GM12878 (cell line): ENCODE measurements around the gene SMAD1. TPM values are rescaled to one million over a fixed set of nuclear protein-coding genes. Genes with fewer than 3 reads are reported as not detected.

Experiments
- ATAC-seq: fragments of 200-7000 bp; cut with Tn5 transposase; 3 replicates; pipeline ENCODE4 v1.9.1; 2020; ENCODE audit warnings: mild to moderate bottlenecking, moderate library complexity
- BruUV-seq: library from RNA; stranded (reverse); fragments of 400-500 nt; replicated peaks from 2 replicates; lab custom pipeline; 2021; lab: Mats Ljungman, UMichigan
- CTCF ChIA-PET: fragments of 300-600 bp; sonication (Branson Sonifier 250); formaldehyde crosslinking; extraction: SDS; loops from one replicate; lab custom pipeline; 2021; ENCODE audit warnings: inconsistent platforms; lab: Yijun Ruan, JAX
- POLR2A ChIA-PET: fragments of 350-600 bp; formaldehyde crosslinking; extraction: SDS; loops from one replicate; lab custom pipeline; 2021; ENCODE audit warnings: inconsistent platforms; lab: Charles Lee
- RAD21 ChIA-PET: fragments of 300-600 bp; sonication (Branson Sonifier 250); formaldehyde crosslinking; loops from one replicate; lab custom pipeline; 2023; ENCODE audit warnings: antibody characterized with exemption; ENCODE audit not compliant: unreplicated experiment; lab: Charles Lee
- SMC1A ChIA-PET: fragments of 300-600 bp; sonication (Branson Sonifier 250); formaldehyde crosslinking; loops from one replicate; lab custom pipeline; 2023; ENCODE audit not compliant: unreplicated experiment, uncharacterized antibody; lab: Charles Lee
- DNase-seq: peaks from one replicate; pipeline ENCODE4 v3.0.0-alpha.2; 2011; ENCODE audit warnings: low read depth, low spot score
- FAIRE-seq: peaks from 3 replicates; lab custom pipeline; 2011; peaks lifted over from hg19 to GRCh38; lab: Jason Lieb, UNC
- H2AFZ ChIP-seq: 2 replicates; pipeline ENCODE4 v1.6.0; 2011; ENCODE audit warnings: low read depth, low read length, control low read depth; ENCODE audit not compliant: control insufficient read depth
- H3K27ac ChIP-seq: 2 replicates; pipeline ENCODE4 v1.5.1; 2011; ENCODE audit warnings: control low read depth; ENCODE audit not compliant: control insufficient read depth, insufficient read depth
- H3K27me3 ChIP-seq, 2 experiments: replicated peaks in 1 of 2; 2 replicates each; pipeline versions ENCODE4 v1.6.0 to v1.6.1; 2011; ENCODE audit warnings: low read length in 1 of 2; ENCODE audit not compliant: control insufficient read depth in 2 of 2, insufficient read depth in 2 of 2
- H3K36me3 ChIP-seq, 2 experiments: 2 replicates each; pipeline ENCODE4 v1.5.1; 2011; ENCODE audit warnings: low read length in 1 of 2; ENCODE audit not compliant: control insufficient read depth in 2 of 2, insufficient read depth in 2 of 2
- H3K4me1 ChIP-seq: 2 replicates; pipeline ENCODE4 v1.6.1; 2011; ENCODE audit warnings: mild to moderate bottlenecking, low read length, moderate library complexity, mixed read lengths; ENCODE audit not compliant: control insufficient read depth, insufficient read depth
- H3K4me2 ChIP-seq: 2 replicates; pipeline ENCODE4 v1.6.0; 2011; ENCODE audit warnings: control low read depth; ENCODE audit not compliant: control insufficient read depth, insufficient read depth
- H3K4me3 ChIP-seq: fragments of 200-600 bp; sonication (generic); 2 replicates; pipeline ENCODE4 v1.5.1; 2016
- H3K79me2 ChIP-seq: 2 replicates; pipeline ENCODE4 v1.6.0; 2011; ENCODE audit warnings: low read length; ENCODE audit not compliant: control insufficient read depth, insufficient read depth
- H3K9ac ChIP-seq: 2 replicates; pipeline ENCODE4 v1.8.0; 2011; ENCODE audit warnings: low read length, control low read depth, mixed read lengths; ENCODE audit not compliant: control insufficient read depth, insufficient read depth
- H3K9me3 ChIP-seq: replicated peaks from 3 replicates; pipeline ENCODE4 v1.5.1; 2011; ENCODE audit warnings: mild to moderate bottlenecking, low read length; ENCODE audit not compliant: control insufficient read depth, insufficient read depth
- H4K20me1 ChIP-seq: 2 replicates; pipeline ENCODE4 v1.6.0; 2011; ENCODE audit not compliant: control insufficient read depth, insufficient read depth
- BACH1 ChIP-seq: fragments of 450-650 bp; IDR thresholded peaks from 2 replicates; pipeline ENCODE4 v1.6.1; 2017; ENCODE audit warnings: mild to moderate bottlenecking, borderline replicate concordance
- CEBPZ ChIP-seq: fragments of 150-350 bp; IDR thresholded peaks from 2 replicates; pipeline ENCODE4 v1.6.1; 2016; ENCODE audit warnings: low read depth, low read length
- ELK1 ChIP-seq: IDR thresholded peaks from 2 replicates; pipeline ENCODE4 v1.6.1; 2012; ENCODE audit warnings: low read depth, low read length, improper control_type of control experiment
- FOXK2 ChIP-seq: fragments of 450-650 bp; IDR thresholded peaks from 2 replicates; pipeline ENCODE4 v1.6.1; 2017; ENCODE audit warnings: mild to moderate bottlenecking, moderate library complexity
- IRF5 ChIP-seq: fragments of 450-650 bp; IDR thresholded peaks from 2 replicates; pipeline ENCODE4 v1.6.1; 2017; ENCODE audit warnings: borderline replicate concordance
- NFYB ChIP-seq: IDR thresholded peaks from 2 replicates; pipeline ENCODE4 v1.6.1; 2011; ENCODE audit warnings: low read depth, mild to moderate bottlenecking, low read length, improper control_type of control experiment, moderate library complexity; ENCODE audit not compliant: insufficient read depth
- PAX5 ChIP-seq: IDR thresholded peaks from 2 replicates; pipeline ENCODE4 v1.6.1; 2011; ENCODE audit warnings: low read depth, low read length, borderline replicate concordance
- RELB ChIP-seq: fragments of 450-650 bp; IDR thresholded peaks from 2 replicates; pipeline ENCODE4 v1.6.1; 2017; ENCODE audit warnings: low read depth, mild to moderate bottlenecking, moderate library complexity
- SP1 ChIP-seq: IDR thresholded peaks from one replicate; pipeline ENCODE4 v1.6.1; 2011; ENCODE audit warnings: low read depth, low read length
- SUPT20H ChIP-seq: IDR thresholded peaks from 2 replicates; pipeline ENCODE4 v1.6.1; 2011; ENCODE audit warnings: low read depth, mild to moderate bottlenecking, low read length, moderate library complexity, borderline replicate concordance; ENCODE audit not compliant: control insufficient read depth
- WRNIP1 ChIP-seq: IDR thresholded peaks from 2 replicates; pipeline ENCODE4 v1.6.1; 2011; ENCODE audit warnings: low read depth, low read length, improper control_type of control experiment, borderline replicate concordance
- ZNF274 ChIP-seq: IDR thresholded peaks from one replicate; pipeline ENCODE4 v1.8.0; 2011; ENCODE audit not compliant: insufficient read length, insufficient read depth
- WGBS: methylation state at CpG from one replicate; pipeline ENCODE4 v1.1.6; 2016; ENCODE audit warnings: low lambda C conversion rate; ENCODE audit not compliant: insufficient replicate concordance, insufficient coverage; ENCODE audit errors: missing lambda C conversion rate; 5-methylcytosine and 5-hydroxymethylcytosine counted together
- in situ Hi-C: fragments of 300-500 bp; cut with MboI; formaldehyde crosslinking; loops from 9 replicates; pipeline ENCODE4 v1.14.3; 2018; ENCODE audit warnings: mixed read lengths
- intact Hi-C: fragments of 100-400 bp; cut with micrococcal nuclease; formaldehyde crosslinking; loops from one replicate; pipeline ENCODE4 v1.14.2; 2022; ENCODE audit not compliant: unreplicated experiment
- polyA plus RNA-seq, 11 experiments: library from polyadenylated mRNA; depleted of rRNA in 4 of 11; unstranded in 6 of 11; stranded (reverse) in 5 of 11; fragments of >200 nt; fragmentation: Nextera tagmentation in 4 of 11; fragmentation: Illumina TruSeq in 1 of 11; extraction: Ambion mirVana in 4 of 11; extraction: Trizol in 1 of 11; gene quantifications; 1 replicate in 1 of 11; 2 replicates in 10 of 11; pipeline versions ENCODE4 v1.2.1 to v1.2.3, GENCODE V29; 2011 to 2016; ENCODE audit warnings: inconsistent platforms in 2 of 11, missing spikeins in 2 of 11, low read depth in 1 of 11
- total RNA-seq, 4 experiments: library from RNA; depleted of rRNA in 3 of 4; stranded (reverse); fragments of >200 nt in 3 of 4; fragmentation: Illumina TruSeq in 1 of 4; extraction: Trizol in 1 of 4; gene quantifications; 2 replicates each; pipeline versions ENCODE4 v1.2.1 to v1.2.3, GENCODE V29; 2013 to 2021
- TF ChIP-seq, protein P1 (sequence below): IDR thresholded peaks from 2 replicates; pipeline ENCODE4 v1.6.1; 2012; ENCODE audit warnings: low read length, inconsistent platforms
- TF ChIP-seq, protein P2 (sequence below): fragments of 450-650 bp; IDR thresholded peaks from 2 replicates; pipeline ENCODE4 v1.6.1; 2016; ENCODE audit warnings: mild to moderate bottlenecking

The SMAD1 gene
- total and polyA plus RNA-seq, 10 of the 15 experiments (the other 5 are each of a cell fraction or from before 2014, with no cell fraction given) = 0.29 to 17.5 (median 13.6) TPM

- TF ChIP-seq, protein P1, sequence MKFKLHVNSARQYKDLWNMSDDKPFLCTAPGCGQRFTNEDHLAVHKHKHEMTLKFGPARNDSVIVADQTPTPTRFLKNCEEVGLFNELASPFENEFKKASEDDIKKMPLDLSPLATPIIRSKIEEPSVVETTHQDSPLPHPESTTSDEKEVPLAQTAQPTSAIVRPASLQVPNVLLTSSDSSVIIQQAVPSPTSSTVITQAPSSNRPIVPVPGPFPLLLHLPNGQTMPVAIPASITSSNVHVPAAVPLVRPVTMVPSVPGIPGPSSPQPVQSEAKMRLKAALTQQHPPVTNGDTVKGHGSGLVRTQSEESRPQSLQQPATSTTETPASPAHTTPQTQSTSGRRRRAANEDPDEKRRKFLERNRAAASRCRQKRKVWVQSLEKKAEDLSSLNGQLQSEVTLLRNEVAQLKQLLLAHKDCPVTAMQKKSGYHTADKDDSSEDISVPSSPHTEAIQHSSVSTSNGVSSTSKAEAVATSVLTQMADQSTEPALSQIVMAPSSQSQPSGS = no peak
- TF ChIP-seq ELK1 (no peak), WRNIP1 (no peak), NFYB (no peak), ZNF274 (no peak), FOXK2 (no peak), SP1 (no peak), PAX5 (no peak), SUPT20H (no peak), IRF5 (no peak), CEBPZ (no peak), RELB (no peak), BACH1 (no peak)
- TF ChIP-seq, protein P2, sequence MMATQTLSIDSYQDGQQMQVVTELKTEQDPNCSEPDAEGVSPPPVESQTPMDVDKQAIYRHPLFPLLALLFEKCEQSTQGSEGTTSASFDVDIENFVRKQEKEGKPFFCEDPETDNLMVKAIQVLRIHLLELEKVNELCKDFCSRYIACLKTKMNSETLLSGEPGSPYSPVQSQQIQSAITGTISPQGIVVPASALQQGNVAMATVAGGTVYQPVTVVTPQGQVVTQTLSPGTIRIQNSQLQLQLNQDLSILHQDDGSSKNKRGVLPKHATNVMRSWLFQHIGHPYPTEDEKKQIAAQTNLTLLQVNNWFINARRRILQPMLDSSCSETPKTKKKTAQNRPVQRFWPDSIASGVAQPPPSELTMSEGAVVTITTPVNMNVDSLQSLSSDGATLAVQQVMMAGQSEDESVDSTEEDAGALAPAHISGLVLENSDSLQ = no peak
- BruUV-seq = no TSS peak
- Histone ChIP-seq H3K4me1 (no peaks in the 10 kb centered on the region), H3K27ac (no peak overlapping the region), H3K4me3 (no peak overlapping the region), H3K4me2 (no peak overlapping the region), H2AFZ (no peak overlapping the region), H3K9me3 (no peaks in the 10 kb centered on the region), H3K9ac (no peak overlapping the region), H3K27me3 (no peaks in the 10 kb centered on the region), H3K79me2 (no peaks in the 10 kb centered on the region), H3K36me3 (peaks cover 0 to 3% of the 10 kb centered on the region in 2 experiments; a peak in 1 of 4 replicates), H4K20me1 (no peaks in the 10 kb centered on the region)
- no peak for ATAC-seq
- 31% methylated on average over 3 of the region's 3 CpGs for WGBS
- ChIA-PET POLR2A (interaction anchor here (0.6 kb wide), 1 partner anchor 352 kb away, joined by 3 read pairs; no protein-coding TSS in a partner anchor), CTCF (interaction anchor here (1.4 to 1.8 kb wide), 2 partner anchors 17 to 70 kb away, joined by 4 to 8 read pairs; no protein-coding TSS in a partner anchor), RAD21 (no interaction called here), SMC1A (no interaction called here)
- no peak for DNase-seq
- intact Hi-C loops (no loop called here), in situ Hi-C loops (no loop called here)
- FAIRE-seq = no peak
These were observed 58.6 kb downstream of the SMAD1 start for GRCh38 chr4:145540235-145540634.
